ENCODE data around the gene PHACTR3.

Gene PHACTR3

GRCh38 chr20:59800309-59800708, 196.0 kb downstream of the PHACTR3 start:
- DNase-seq (ENCODE audit: low spot score): no peak

GRCh38 chr20:59802018-59802417, 197.7 kb downstream of the PHACTR3 start:
- no peak for DNase-seq (ENCODE audit: low spot score)

- DNase-seq (ENCODE audit: low spot score): peak; percentile 76
These were observed 198.3 kb downstream of the PHACTR3 start for GRCh38 chr20:59802471-59803221.

- DNase-seq (ENCODE audit: low spot score): no peak
These were observed 200.0 kb downstream of the PHACTR3 start for GRCh38 chr20:59804347-59804746.

- no peak for DNase-seq (ENCODE audit: low spot score)
These were observed 200.7 kb downstream of the PHACTR3 start for GRCh38 chr20:59804871-59805665.

- no peak for DNase-seq (ENCODE audit: low spot score)
These were observed 201.6 kb downstream of the PHACTR3 start for GRCh38 chr20:59805786-59806577.

- no peak for DNase-seq (ENCODE audit: low spot score)
These were observed 202.2 kb downstream of the PHACTR3 start for GRCh38 chr20:59806578-59806975.

- DNase-seq (ENCODE audit: low spot score): no peak
These were observed 203.8 kb downstream of the PHACTR3 start for GRCh38 chr20:59807909-59808728.

- DNase-seq (ENCODE audit: low spot score): no peak
These were observed 204.5 kb downstream of the PHACTR3 start for GRCh38 chr20:59808729-59809381.

GRCh38 chr20:59809630-59810448, 205.5 kb downstream of the PHACTR3 start:
- DNase-seq (ENCODE audit: low spot score): no peak

GRCh38 chr20:59810449-59811187, 206.3 kb downstream of the PHACTR3 start:
- DNase-seq (ENCODE audit: low spot score): no peak

- no peak for DNase-seq (ENCODE audit: low spot score)
These were observed 207.4 kb downstream of the PHACTR3 start for GRCh38 chr20:59811681-59812171.

- no peak for DNase-seq (ENCODE audit: low spot score)
These were observed 208.2 kb downstream of the PHACTR3 start for GRCh38 chr20:59812286-59813125.

GRCh38 chr20:59813126-59813947, 209.0 kb downstream of the PHACTR3 start:
- DNase-seq (ENCODE audit: low spot score): no peak

GRCh38 chr20:59813948-59814839, 209.9 kb downstream of the PHACTR3 start:
- DNase-seq (ENCODE audit: low spot score): no peak

GRCh38 chr20:59814840-59815340, 210.6 kb downstream of the PHACTR3 start:
- DNase-seq (ENCODE audit: low spot score): no peak
